NCI-H128 (cell line): Measurements from ENCODE around the gene TMEM150A.
"Not testable (repeated sequence)": the region's sequence is repeated elsewhere in the genome, so short reads cannot be mapped to it uniquely, and the experiment has no call there.

Source experiments
- DNase-seq: peaks from one replicate; lab custom pipeline; 2025; ENCODE audit not compliant: unreplicated experiment; lab: John Stamatoyannopoulos, UW

TMEM150A gene

DNA sequence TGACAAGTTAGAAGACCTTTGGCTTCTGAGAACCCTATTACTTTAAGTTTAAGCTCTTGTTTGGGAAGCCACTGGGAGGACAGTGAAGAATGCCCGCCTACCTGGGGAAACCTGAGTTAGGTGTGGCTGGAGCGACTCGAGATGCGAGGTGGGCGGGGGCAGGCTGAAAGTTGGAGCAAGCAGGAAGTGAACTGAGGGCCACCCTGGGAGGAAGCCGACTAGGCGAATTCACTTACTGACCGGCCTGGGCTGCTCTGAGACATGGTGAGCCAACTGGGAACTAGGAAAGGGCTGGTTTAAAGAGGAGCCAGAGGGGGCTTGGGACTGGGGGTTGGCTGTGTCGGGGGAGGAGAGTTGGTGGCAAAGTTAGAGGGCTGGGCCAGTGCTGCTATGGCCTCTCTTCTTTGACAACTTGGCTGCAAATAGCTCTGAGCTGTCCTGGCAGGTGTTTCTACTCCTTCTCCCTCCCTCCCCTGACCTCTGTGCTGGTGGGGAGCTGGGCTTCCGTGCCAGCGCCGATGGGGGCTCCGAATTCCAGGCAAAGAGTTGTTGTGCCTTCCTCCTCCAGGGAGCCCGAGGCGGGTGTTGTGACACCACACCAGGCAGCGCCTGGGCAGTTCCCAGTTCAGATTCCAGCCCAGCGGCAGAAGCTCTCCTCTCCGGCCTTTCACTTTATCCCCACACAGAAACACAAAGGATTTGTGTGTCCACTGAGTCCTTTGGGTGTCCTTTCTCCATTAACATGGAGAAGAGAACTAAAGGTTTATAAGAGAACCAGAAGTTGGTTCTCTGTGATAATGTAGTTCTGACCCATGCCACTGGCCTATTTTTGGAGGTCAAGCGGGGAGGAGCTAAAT lies 24.9 kb downstream of the TMEM150A start, which contains the start of gene VAMP8:
TSS of gene VAMP8 (plus strand) at position 201 of the 857 bp plus-strand sequence. CDS start at position 262, 61 bp downstream.
- DNase-seq: no peak

DNA sequence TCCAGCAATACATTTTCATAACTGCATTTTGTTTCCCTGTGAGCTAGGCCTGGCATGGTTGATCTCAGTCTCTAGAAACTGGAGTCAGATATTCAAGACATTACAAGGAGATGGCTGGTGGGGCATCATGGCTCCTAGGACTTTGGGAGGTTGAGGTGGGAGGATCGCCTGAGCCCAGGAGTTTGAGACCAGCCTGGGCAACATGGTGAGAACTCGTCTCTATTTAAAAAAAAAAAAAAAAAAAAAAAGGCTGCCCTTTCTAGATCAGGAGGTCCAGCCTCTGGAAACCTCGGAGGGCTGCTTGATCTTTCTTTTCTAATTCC lies 25.5 kb downstream of the TMEM150A start:
- no peak for DNase-seq

DNA sequence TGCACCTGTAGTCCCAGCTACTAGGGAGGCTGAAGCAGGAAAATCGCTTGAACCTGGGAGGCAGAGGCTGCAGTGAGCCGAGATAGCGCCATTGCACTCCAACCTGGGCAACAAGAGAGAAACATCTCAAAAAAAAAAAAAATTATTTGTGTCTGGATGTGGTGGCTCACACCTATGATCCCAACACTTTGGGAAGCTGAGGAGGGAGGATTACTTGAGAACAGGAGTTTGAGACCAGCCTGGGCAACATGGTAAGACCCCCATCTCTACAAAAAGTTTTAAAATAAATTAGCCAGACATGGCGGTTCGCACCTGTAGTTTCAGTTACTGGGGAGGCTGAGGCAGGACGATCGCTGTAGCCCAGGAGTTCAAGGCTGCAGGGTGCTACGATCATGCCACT lies 26.8 kb downstream of the TMEM150A start:
- no peak for DNase-seq

DNA sequence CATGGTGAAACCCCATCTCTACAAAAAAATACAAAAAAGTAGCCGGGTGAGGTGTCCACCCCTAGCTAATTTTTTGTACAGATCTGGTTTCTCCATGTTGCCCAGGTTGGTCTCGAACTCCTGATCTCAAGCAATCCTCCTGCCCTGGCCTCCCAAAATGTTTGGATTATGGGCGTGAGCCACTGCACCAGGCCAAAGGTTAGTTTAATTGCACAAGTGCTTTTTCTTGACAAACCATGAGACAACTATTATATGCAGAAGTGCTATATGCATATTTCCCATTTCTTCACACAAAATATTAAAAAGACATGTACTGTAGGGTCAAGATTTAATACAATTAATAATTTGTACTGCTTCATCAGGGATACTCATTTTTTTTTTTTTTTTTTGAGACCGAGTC lies 36.2 kb downstream of the TMEM150A start:
- no peak for DNase-seq

DNA sequence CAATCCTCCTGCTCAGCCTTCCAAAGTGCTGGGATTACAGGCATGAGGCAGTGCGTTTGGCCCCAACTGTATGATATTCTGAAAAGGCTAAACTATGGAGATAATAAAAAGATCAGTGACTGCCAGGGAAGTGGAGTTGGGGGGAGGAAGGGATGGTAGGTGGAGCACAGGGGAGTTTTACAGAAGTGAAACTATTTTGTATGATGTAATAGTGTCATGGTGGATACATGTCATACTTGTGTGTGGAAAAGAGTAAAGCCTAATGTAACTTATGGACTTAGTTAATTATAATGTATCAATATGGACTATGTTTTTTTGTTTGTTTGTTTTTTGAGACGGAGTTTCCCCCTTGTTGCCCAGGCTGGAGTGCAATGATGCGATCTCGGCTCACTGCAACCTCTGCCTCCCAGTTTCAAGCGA lies 38.3 kb downstream of the TMEM150A start:
- DNase-seq: no peak

DNA sequence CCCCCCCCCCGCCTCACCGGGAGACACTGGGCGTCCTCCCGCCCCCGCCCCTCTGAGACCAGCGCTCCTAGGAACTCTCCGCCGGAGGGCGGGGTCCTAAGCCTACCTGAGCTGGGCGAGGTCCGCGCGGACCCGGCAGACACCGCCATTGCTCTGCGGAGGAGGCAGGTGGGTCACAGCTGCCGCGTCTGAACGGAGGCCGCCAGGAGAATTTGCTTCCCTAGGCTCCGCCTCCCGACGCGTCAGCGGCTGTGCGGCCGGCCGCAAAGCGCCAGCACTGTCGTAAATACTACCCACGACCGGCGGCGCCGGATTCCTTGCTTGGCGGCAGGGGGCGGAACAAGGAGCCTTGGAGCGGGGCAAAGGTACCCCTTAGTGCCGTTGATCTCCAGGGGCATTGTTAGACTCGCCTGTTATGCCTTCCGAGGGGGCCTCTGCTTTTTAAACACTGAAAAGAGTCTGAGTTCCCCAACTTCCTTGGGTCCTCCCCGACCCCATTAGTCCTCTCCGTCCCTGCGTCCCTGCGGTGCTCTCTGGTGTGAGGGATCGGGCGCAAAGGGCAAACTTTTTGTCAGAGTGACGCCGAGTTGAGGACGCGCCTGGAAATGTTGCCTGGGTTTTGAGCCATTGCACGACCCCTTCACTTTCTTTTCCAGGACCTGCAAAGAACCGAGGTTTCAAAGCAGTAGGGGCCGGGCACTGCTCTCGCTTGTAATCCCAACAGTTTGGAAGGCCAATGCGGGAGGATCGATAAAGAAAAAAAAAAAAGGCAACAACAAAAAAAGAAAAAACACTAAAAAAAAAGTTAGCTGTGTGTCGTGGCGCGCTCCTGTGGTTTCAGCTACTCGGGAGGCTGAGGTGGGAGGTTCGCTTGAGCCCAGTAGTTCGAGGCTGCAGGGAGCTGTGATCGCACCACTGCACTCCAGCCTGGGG lies 41.0 kb downstream of the TMEM150A start, which contains the start of gene GGCX:
TSS of gene GGCX (minus strand) at position 214 of the 933 bp plus-strand sequence. CDS start at position 149, 65 bp downstream.
- DNase-seq: peak; percentile 93

DNA sequence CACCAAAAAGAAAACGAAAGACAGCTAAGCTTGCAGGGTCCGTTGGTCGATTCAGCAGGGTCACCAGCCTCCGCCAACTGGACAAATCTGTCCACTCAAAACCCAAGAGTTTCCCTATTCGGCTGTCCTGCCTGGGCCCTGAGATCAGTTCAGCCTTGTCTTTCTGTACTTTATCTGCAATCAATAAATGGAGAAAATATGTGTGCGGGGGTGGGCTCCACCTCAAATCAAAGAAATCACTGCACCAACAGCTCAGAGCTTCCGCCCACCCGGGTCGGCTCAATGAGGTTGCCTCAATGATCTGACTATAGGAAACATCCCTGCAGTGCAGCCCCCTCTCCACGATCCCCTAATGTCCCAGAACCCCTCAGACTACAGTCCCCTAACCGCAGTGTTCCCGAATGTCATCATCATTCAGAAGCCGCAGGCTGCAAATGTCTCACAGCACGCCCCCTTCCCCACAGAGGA lies 41.7 kb downstream of the TMEM150A start:
- no peak for DNase-seq

DNA sequence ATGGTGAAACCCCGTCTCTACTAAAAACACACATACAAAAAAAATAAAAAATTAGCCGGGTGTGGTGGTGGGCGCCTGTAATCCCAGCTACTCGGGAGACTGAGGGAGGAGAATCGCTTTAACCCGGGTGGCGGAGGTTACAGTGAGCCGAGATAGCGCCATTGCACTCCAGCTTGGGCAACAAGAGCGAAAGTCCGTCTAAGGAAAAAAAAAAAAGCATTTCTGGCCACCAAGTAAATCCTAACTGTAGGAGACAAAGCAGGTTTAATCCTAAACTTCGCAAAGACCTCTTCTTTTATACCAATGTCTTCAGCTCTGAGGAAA lies 42.1 kb downstream of the TMEM150A start:
- DNase-seq: not testable (repeated sequence)

DNA sequence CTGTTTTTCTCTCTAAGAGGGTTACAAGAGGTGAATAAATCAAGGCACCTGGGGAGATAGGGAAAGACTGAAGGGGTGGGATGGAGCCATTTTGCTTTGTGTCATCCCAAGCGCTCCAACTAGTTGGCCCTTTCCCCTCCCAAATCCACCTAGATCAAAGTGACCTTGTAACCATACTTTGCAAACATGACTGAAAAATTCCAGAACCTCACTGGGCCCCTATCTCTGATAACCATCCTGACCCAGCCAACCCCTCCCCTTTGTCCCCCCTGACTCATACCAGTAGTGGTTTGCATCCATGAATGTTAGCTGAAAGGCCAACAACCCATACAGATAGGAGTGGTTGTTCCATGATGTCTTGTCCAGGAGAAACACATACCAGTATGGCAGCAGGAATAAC lies 44.3 kb downstream of the TMEM150A start:
- DNase-seq: no peak

DNA sequence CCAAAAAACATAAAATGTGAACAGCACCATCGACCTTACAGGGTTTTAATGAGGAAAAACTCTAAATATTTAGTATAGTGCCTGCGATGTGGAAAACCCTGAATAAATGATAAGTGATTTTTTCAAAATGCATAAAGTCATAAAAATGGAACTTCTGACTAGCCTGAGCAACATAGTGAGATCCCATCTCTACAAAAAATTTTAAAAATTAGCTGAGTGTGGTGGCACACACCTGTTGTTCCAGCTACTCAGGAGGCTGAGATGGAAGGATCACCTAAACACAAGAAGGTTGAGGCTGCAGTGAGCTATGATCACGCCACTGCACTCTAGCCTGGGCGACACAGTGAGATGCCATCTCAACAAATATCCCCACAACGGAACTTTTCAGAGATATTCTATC lies 45.4 kb downstream of the TMEM150A start:
- no peak for DNase-seq

DNA sequence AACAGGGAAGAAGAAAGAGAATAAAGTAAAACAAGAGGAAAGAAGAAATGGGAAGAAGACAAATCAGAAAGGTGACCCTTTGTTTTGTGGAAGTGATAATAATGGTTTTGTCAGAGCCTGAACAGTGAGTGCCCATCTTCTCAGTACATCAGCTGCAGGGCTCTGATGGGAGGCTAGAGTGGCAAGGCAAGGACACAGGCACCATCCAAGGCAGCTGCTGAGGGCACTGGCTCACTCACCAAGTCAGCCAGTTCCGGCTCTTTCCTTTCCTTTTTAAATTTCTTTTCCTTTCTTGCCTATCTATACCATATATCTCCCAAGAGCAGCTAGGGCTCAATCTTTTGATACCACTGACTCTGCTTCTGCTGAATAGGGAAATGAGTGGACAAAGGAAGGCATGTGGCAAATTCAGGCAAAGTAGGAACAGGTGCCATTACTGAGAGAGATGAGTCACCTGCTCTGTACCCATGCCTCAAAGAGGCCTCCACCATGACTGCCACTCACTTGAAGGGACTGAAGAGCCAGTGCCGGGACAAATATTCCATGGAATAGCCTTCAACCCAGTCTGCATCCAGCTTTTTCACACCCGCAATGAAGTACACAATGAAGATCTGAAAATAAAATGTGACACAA lies 47.4 kb downstream of the TMEM150A start:
- DNase-seq: no peak

DNA sequence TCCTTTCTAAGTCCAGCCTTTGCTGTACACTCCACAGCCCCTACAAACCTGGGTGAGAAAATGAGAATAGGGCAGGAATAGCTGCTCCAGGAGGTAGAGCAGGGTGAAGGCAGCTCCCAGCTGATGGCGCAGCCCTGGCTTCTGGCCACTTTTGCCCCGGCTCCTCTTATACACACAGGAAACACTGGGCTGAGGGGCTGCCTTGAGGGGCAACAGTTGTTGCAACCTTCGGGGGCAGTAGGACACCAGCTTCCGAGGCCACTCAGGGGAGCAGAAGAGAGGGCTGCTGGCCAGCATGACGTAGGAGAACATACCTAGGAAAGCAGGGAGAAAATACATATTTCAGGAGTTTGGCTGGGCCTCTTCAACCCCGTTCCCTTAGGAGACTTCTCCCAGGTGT lies 49.3 kb downstream of the TMEM150A start:
- no peak for DNase-seq

DNA sequence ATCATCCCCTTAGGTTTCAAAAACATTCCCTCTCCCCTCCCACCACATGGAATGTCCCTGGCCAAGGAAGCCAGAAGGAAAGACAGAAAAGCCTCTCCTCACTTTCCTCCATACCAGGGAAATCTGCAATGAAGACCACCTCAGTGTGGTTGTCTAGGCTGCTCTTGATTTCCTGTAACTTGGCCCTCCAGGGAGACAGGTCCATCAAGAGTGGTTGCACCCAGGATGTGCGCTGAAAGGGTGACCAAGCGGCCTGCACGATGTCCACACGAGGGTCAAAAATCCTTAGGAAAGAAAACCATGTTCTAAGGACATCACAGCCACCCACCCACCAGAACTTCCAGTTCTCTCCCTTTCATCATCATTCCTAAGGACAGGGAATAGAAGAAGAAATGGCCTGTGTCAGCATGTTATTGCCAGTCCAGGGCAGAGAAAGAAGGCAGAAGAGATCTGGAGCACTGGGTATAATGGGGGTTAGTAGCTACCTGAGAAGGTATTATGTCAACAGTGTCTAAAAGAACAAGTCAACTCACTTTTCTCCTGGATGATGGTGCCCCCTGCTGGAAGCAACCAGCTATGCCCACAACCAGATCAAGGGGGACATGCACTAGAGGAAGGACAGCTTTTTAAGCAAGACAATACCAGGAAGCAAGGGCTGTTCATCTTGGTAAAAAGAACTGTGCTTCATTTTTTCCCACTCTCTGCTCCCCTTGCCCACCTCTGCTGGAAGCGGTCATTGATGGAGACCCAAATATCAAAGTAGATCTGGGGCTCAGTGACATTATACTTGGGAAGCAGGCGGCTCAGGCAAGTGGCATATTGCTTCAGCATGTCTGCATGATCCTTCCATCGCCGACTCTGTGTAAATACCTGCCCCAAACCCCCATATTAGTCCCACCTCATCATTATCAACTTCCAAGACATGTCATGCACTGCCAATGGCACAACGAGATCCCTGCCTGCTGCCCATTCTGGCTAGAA lies 50.5 kb downstream of the TMEM150A start:
- DNase-seq: peak; percentile 63

DNA sequence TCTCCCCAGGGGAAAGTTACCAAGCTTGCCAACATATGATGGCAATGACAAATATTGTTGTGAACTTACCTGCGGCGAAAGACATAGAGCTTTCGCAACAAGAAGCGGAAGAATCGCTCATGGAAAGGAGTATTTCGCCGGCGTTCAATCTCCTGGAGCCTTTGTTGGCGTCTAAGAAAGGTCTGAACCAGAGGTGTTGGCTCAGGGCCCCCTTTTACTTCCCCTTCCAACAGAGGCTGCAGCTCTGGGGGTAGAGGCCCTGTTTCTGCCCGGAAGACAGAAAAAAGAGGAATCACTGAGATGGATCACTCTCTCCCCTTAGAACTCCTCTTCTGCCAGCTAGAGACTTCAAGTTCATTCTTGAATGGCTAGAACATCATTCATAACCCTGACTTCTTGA lies 52.0 kb downstream of the TMEM150A start:
- no peak for DNase-seq

DNA sequence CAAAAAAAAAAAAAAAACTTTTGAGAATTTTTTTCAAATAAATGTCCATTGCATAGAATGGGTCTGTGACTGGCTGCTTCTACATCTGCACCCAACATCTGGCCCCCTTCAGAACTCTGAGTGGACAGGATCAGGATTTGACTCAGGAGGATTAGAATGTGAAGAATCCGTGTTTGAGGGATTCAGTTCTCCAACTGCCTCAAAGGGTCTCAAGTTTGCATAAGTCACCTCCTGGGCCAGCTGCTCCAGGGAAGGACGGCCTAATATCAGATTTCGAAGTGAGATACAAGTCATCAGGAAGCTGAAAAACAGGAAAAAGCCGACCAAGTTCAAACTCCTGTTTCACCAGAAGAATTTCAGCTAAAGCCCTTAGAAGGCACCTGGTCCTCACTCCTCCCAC lies 52.7 kb downstream of the TMEM150A start:
- DNase-seq: no peak

DNA sequence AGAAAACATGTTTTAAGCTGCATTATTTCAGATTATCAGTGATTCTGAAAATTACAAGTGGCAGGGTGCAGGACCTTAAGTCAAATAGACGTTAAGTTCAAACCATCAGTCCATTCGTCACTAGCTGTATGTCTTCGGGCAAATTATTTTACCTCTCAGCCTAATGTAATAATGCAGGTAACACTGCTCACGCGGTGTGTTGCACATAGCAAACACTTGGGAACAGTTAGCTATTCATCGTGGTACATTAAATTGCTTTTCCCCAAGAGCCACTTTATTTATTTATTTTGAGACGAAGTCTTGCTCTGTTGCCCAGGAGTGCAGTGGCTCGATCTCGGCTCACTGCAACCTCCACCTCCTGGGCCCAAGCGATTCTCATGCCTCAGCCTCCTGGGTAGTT lies 53.4 kb downstream of the TMEM150A start:
- no peak for DNase-seq

DNA sequence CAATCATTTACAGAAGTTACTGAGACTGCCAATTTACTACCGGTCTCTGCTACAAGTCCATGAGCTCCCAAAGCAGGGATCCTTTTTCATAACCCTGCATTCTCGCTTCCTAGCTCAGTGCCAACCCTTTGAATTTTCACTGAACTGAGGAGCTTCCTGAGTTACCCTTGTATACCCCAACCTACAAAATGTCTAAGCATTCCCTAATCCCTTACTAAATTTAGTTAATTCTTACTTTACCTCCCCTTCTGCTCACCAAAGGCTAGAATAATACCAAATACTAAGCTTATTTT lies 53.9 kb downstream of the TMEM150A start:
- no peak for DNase-seq
